Stimulated activated CD4-positive, alpha-beta T cell treated with anti-CD3 and anti-CD28 coated beads, TNF-alpha, amount 100 ng/mL, for 48 hours (primary cell): Measurements from ENCODE around the gene CATSPERE.
"Not testable (repeated sequence)": the region's sequence is repeated elsewhere in the genome, so short reads cannot be mapped to it uniquely, and the experiment has no call there.

ENCODE experiments used
- DNase-seq, 3 donors: peaks; one replicate each; pipeline ENCODE4 v3.0.0-alpha.2; 2020; ENCODE audit warnings: low read depth in 3 of 3

Gene CATSPERE

GRCh38 chr1:244662599-244662998 is 201.5 kb downstream of the CATSPERE start:
- no peak for DNase-seq

GRCh38 chr1:244664353-244664752 is 203.3 kb downstream of the CATSPERE start:
- no peak for DNase-seq

GRCh38 chr1:244665771-244666217 is 204.7 kb downstream of the CATSPERE start:
- no peak for DNase-seq

GRCh38 chr1:244666672-244667418 is 205.8 kb downstream of the CATSPERE start:
- DNase-seq, result not testable (repeated sequence)

GRCh38 chr1:244667797-244668196 is 206.7 kb downstream of the CATSPERE start:
- DNase-seq, result no peak

- DNase-seq, result no peak
These were observed 212.0 kb downstream of the CATSPERE start for GRCh38 chr1:244672946-244673682.

GRCh38 chr1:244674446-244674845 is 213.4 kb downstream of the CATSPERE start:
- no peak for DNase-seq

- no peak for DNase-seq
These were observed 214.1 kb downstream of the CATSPERE start for GRCh38 chr1:244675167-244675566.

- DNase-seq, result no peak
These were observed 217.6 kb downstream of the CATSPERE start for GRCh38 chr1:244678697-244679096.

- DNase-seq, result no peak
These were observed 219.6 kb downstream of the CATSPERE start for GRCh38 chr1:244680667-244681066.

GRCh38 chr1:244682087-244682486 is 221.0 kb downstream of the CATSPERE start:
- not testable (repeated sequence) for DNase-seq
